DMS 273 (cell line): Measurements from ENCODE around the gene USP36.

ENCODE experiments used
- DNase-seq: peaks from one replicate; lab custom pipeline; 2025; ENCODE audit not compliant: unreplicated experiment; lab: John Stamatoyannopoulos, UW

Gene USP36

GRCh38 chr17:78818152-78818846 is 22.3 kb downstream of the USP36 start:
- DNase-seq, result no peak

GRCh38 chr17:78817123-78817522 is 23.5 kb downstream of the USP36 start:
- DNase-seq, result no peak

- DNase-seq, result no peak
These were observed 24.9 kb downstream of the USP36 start for GRCh38 chr17:78815696-78816095.

GRCh38 chr17:78812855-78813254 is 27.8 kb downstream of the USP36 start:
- DNase-seq, result no peak

GRCh38 chr17:78808163-78808562 is 32.5 kb downstream of the USP36 start:
- DNase-seq, result no peak

- DNase-seq, result no peak
These were observed 34.2 kb downstream of the USP36 start for GRCh38 chr17:78806451-78806850.

GRCh38 chr17:78805301-78805700 is 35.3 kb downstream of the USP36 start:
- DNase-seq, result no peak

GRCh38 chr17:78804777-78805176 is 35.8 kb downstream of the USP36 start:
- no peak for DNase-seq

- no peak for DNase-seq
These were observed 37.3 kb downstream of the USP36 start for GRCh38 chr17:78803186-78803845.

- no peak for DNase-seq
These were observed 38.2 kb downstream of the USP36 start for GRCh38 chr17:78802459-78802858.

- DNase-seq, result no peak
These were observed 38.6 kb downstream of the USP36 start for GRCh38 chr17:78802008-78802407.

GRCh38 chr17:78800132-78800931 is 40.3 kb downstream of the USP36 start:
- DNase-seq, result no peak

- DNase-seq, result peak; percentile 49
These were observed 41.7 kb downstream of the USP36 start for GRCh38 chr17:78798695-78799559.

GRCh38 chr17:78797691-78798585 is 42.7 kb downstream of the USP36 start:
- no peak for DNase-seq

GRCh38 chr17:78797213-78797612 is 43.4 kb downstream of the USP36 start:
- DNase-seq, result no peak

- no peak for DNase-seq
These were observed 44.1 kb downstream of the USP36 start for GRCh38 chr17:78796517-78796900.

- DNase-seq, result no peak
These were observed 44.6 kb downstream of the USP36 start for GRCh38 chr17:78795861-78796516.

- no peak for DNase-seq
These were observed 45.6 kb downstream of the USP36 start for GRCh38 chr17:78794864-78795640.

- no peak for DNase-seq
These were observed 46.2 kb downstream of the USP36 start for GRCh38 chr17:78794399-78794798.
